HUES64 (cell line): ENCODE measurements around the gene SMG9. TPM values are rescaled to one million over a fixed set of nuclear protein-coding genes. Genes with fewer than 3 reads are reported as not detected.

ENCODE experiments used
- H3K27ac ChIP-seq: 2 replicates; pipeline ENCODE4 v1.7.0; 2013; ENCODE audit warnings: low read depth, low read length, inconsistent platforms
- H3K27me3 ChIP-seq: 2 replicates; pipeline ENCODE4 v1.6.1; 2013; ENCODE audit warnings: mild to moderate bottlenecking, low read length; ENCODE audit not compliant: insufficient read depth
- H3K36me3 ChIP-seq: 2 replicates; pipeline ENCODE4 v1.6.1; 2013; ENCODE audit warnings: mild to moderate bottlenecking, low read length; ENCODE audit not compliant: insufficient read depth
- H3K4me1 ChIP-seq: 2 replicates; pipeline ENCODE4 v1.6.1; 2013; ENCODE audit warnings: mild to moderate bottlenecking, low read length, moderate library complexity; ENCODE audit not compliant: insufficient read depth
- H3K4me3 ChIP-seq: 2 replicates; pipeline ENCODE4 v1.5.1; 2013; ENCODE audit warnings: mild to moderate bottlenecking, low read length, moderate library complexity
- H3K9ac ChIP-seq: 2 replicates; pipeline ENCODE4 v1.6.1; 2013; ENCODE audit warnings: mild to moderate bottlenecking, low read depth, low read length
- H3K9me3 ChIP-seq: 2 replicates; pipeline ENCODE4 v1.6.1; 2013; ENCODE audit warnings: low read depth, low read length; ENCODE audit not compliant: insufficient read depth
- WGBS: fragments of 150-250, 120-280 bp; methylation state at CpG from one replicate; pipeline ENCODE4 v1.1.7; 2013; ENCODE audit warnings: missing lambda C conversion rate; 5-methylcytosine and 5-hydroxymethylcytosine counted together
- polyA plus RNA-seq, 2 experiments: library from polyadenylated mRNA; stranded (reverse); fragments of 50-300 nt; gene quantifications; one replicate each; pipeline ENCODE4 v1.2.3, GENCODE V29; 2013

The SMG9 gene
- 21.4 TPM for polyA plus RNA-seq (2013, experiment 1 of 2)
- 22.1 TPM for polyA plus RNA-seq (2013, experiment 2 of 2)

DNA sequence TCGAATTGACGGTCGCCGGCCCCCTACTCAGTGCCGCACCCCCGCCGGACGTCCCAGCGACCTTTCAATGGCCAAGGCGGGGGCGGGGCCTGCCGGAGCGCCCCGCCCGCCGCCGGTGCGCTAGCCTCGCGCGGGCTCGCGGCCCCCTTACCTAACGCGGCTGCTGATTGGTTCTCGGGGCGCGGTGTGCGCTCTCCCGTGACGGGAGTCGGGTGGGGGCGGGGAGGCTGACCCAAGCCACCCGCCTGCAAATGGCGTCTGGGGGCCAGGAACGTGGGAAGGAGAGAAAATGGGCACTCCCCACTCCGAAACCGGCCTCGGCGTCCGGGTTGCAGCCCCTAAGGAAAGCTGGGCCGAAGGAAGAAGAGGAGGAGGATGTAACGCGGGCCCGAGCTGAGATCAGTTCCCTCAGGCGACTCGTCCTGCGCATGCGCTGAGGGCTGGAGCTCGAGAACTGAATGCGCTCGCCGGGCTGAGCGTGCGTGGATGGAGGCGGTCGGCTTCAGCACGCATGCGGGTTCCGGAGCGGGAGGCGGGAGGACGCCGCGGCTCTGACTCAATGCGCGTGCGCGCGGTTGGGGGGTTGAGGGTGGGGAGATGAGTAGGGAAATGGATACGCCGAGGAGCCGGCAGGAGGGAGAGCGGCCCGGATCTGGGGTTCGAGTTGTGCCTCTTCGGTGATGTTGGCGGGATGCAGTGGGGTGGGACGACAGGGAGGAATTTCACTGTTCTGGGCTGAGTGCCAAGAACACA is at the start of gene SMG9:
Gene SMG9 (minus strand): TSS at position 460 of the 753 bp plus-strand sequence. CDS start 4,221 bp downstream, outside the sequence.
- Histone ChIP-seq H3K4me1 (peaks cover 11% of the 10 kb centered on the region; the same call in 1 of the 2 replicates), H3K27me3 (no peaks in the 10 kb centered on the region), H3K36me3 (peaks cover 23% of the 10 kb centered on the region), H3K27ac (peak within 1 kb of the TSS; percentile 99), H3K9ac (peak within 1 kb of the TSS; percentile 96), H3K9me3 (no peaks in the 10 kb centered on the region), H3K4me3 (peak within 1 kb of the TSS; percentile 81)
- under 1% methylated on average over 79 of the region's 79 CpGs for WGBS

DNA sequence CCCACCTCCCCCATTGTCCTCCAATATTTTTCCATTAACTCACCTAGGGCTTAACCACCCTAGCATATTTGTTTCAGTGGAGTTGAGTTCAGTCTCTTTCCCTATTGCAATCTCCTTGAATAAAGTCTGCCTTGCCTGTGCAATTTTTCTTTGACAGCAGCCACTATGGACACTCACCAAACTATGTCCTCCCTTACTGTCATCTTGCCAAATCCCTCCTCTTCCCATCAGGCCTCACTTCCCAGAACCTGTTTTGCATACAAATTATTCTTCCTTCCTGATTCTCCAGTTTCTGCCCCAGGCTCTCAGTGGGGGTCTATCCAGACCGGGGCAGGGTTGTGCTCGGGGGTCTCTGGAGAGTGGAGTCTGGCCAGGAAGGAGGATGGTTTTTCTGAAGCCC is 49.7 kb upstream of the SMG9 start:
- no peaks in the 10 kb centered on the region for H3K9me3 ChIP-seq
- peaks cover 11% of the 10 kb centered on the region for H3K27me3 ChIP-seq
- H3K27ac ChIP-seq, result no peak overlapping the region
- WGBS, result 49% methylated on average over 2 of the region's 2 CpGs
- H3K4me3 ChIP-seq, result no peak overlapping the region
- H3K4me1 ChIP-seq, result no peaks in the 10 kb centered on the region
- H3K36me3 ChIP-seq, result no peaks in the 10 kb centered on the region
- no peak overlapping the region for H3K9ac ChIP-seq

GRCh38 chr19:43802216-43802951 is 47.6 kb upstream of the SMG9 start, which contains the start of gene LYPD5:
Gene LYPD5, minus strand, starts transcription at chr19:43802447. Its CDS starts 67 bp downstream, at chr19:43802380.
- no peak within 1 kb of the TSS for H3K9ac ChIP-seq
- H3K27me3 ChIP-seq, result peaks cover 32% of the 10 kb centered on the region
- H3K4me3 ChIP-seq, result no peak within 1 kb of the TSS
- no peaks in the 10 kb centered on the region for H3K36me3 ChIP-seq
- no peak within 1 kb of the TSS for H3K27ac ChIP-seq
- no peaks in the 10 kb centered on the region for H3K9me3 ChIP-seq
- WGBS, result 63% methylated on average over 12 of the region's 12 CpGs
- no peaks in the 10 kb centered on the region for H3K4me1 ChIP-seq

DNA sequence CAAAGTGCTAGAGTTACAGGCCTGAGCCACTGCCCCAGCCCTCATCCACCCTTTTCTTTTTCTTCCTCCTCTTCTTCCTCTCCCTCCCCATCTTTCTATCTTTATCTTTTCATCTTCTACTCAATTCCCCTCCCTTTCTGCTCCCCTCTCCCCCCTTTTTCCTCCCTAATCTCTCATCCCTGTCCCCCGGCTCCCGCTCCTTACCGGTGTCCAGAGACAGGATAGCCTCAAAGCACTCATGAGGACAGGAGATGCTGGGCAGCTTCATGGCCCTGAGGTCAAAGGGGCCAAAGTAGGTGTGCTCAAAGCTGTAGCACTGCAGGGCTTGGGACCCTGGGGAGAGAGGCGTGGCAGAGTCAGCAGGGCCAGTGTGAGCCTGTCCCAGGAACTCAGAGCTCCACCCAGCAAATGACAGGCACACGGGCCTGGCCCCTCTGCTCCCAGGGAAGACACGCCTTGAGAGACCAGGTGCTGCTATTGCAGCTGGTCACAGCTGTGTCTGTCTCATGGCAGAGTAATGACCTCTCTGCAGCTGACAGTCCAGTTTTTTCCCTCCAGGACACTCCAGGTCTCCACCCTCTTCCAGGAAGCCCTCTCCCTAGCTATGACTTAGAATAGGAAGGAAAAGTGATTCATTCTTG is 44.9 kb upstream of the SMG9 start:
- Histone ChIP-seq H3K27ac (no peak overlapping the region), H3K4me3 (peak overlapping the region; percentile 65; the same call in 1 of the 2 replicates), H3K9ac (no peak overlapping the region), H3K4me1 (no peaks in the 10 kb centered on the region), H3K36me3 (no peaks in the 10 kb centered on the region), H3K9me3 (no peaks in the 10 kb centered on the region), H3K27me3 (peaks cover 55% of the 10 kb centered on the region)
- 61% methylated on average over 6 of the region's 6 CpGs for WGBS

DNA sequence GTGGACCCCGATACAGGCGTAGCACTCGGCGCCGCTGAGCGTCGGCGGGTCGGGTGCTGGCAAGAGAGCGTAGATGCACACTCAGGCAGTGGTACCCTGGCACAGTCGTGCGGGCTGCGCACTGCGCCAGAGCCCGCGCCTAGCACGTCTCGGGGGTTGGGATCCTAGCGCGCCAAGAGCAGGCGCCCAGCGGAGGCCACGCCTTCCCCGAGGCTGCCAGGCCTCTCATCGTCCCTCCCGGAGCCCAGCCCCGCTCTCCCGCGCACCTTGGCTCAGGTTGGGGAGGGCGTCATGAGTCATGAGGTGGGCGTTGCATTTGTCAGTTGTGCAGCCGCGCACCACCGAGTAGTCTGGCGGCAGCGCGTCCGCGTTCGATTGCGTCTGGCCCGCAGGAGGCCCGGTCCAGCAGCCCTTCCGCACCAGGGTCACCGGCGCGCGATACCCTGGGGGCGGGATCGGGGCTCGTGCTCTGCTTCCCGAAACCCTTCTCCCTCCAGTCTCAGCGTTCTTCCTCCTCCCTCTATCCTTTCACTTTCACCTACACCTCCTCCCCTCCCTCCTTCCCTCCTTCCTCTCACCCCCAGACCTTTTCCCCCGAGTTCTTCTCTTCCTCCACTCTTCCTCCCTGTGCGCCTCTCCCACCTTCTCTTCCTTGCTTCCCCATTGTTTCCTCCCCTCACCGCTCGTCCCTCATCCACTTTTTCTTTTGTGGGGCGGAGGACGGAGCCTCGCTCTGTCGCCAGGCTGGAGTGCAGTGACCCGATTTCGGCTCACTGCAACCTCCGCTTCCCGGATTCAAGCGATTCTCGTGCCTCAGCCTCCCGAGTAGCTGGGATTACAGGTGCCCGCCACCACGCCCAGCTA is 44.0 kb upstream of the SMG9 start:
- WGBS, result 10% methylated on average over 70 of the region's 70 CpGs
- peaks cover 61% of the 10 kb centered on the region for H3K27me3 ChIP-seq
- H3K36me3 ChIP-seq, result no peaks in the 10 kb centered on the region

DNA sequence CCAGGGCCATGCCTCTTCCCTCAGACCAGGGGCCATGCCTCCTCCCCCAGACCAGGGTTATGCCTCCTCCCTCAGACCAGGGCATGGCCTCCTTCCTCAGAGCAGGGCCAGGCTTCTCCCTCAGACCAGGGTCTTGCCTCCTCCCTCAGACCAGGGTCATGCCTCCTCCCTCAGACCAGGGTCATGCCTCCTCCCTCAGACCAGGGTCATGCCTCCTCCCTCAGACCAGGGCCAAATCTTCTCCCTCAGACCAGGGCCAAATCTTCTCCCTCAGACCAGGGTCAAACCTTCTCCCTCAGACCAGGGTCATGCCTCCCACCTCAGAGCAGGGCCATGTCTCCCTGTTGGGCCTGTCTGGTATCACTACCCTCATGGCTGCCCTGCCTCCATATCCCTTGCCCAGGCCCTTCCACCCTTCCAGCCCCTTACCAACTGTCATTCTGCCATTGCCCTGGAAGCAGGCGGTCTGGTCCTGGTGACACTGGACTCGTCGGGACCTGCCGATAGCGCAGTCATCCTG is 43.3 kb upstream of the SMG9 start:
- H3K36me3 ChIP-seq, result no peaks in the 10 kb centered on the region
- H3K4me3 ChIP-seq, result peak overlapping the region; percentile 65
- H3K9ac ChIP-seq, result no peak overlapping the region
- H3K27ac ChIP-seq, result no peak overlapping the region
- H3K9me3 ChIP-seq, result no peaks in the 10 kb centered on the region
- WGBS, result 25% methylated on average over 5 of the region's 5 CpGs
- peaks cover 66% of the 10 kb centered on the region for H3K27me3 ChIP-seq
- H3K4me1 ChIP-seq, result no peaks in the 10 kb centered on the region

More for the DNA sequence above, 44.0 kb upstream of the SMG9 start:
- H3K9me3 ChIP-seq, result no peaks in the 10 kb centered on the region
- no peaks in the 10 kb centered on the region for H3K4me1 ChIP-seq
- no peak overlapping the region for H3K27ac ChIP-seq
- peak overlapping the region; percentile 65 for H3K4me3 ChIP-seq
- 0 out of 2 replicates have a peak overlapping the region, but pooled peaks have one; percentile 21 for H3K9ac ChIP-seq

DNA sequence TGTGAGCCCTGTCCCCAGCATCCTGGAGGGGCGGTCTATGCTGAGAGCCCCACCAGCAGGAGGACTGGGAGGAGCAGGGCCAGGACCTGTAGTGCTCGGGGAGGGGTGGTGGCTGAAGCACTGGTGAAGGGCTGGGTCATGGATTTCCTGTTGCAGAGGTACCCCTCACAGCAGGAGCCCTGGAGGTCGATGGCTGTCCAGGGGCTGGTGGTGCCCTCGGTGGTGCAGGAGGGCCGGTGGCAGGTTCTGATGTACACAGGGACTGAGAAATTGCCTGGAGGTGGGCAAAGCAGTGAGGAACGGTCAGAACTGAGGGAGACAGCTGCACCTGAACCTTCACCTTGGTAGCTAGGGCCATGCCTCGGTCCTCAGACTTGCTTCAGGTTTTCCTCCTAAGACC is 42.8 kb upstream of the SMG9 start:
- Histone ChIP-seq H3K4me1 (no peaks in the 10 kb centered on the region), H3K27ac (no peak overlapping the region), H3K9me3 (no peaks in the 10 kb centered on the region), H3K4me3 (no peak overlapping the region), H3K27me3 (peaks cover 68% of the 10 kb centered on the region), H3K36me3 (no peaks in the 10 kb centered on the region), H3K9ac (no peak overlapping the region)
- 75% methylated on average over 7 of the region's 7 CpGs for WGBS

GRCh38 chr19:43797118-43797517 is 42.4 kb upstream of the SMG9 start:
- Histone ChIP-seq H3K27me3 (peaks cover 68% of the 10 kb centered on the region), H3K4me3 (no peak overlapping the region), H3K9me3 (no peaks in the 10 kb centered on the region), H3K9ac (no peak overlapping the region), H3K4me1 (no peaks in the 10 kb centered on the region), H3K27ac (no peak overlapping the region), H3K36me3 (no peaks in the 10 kb centered on the region)
- WGBS, result 60% methylated on average over 5 of the region's 6 CpGs

DNA sequence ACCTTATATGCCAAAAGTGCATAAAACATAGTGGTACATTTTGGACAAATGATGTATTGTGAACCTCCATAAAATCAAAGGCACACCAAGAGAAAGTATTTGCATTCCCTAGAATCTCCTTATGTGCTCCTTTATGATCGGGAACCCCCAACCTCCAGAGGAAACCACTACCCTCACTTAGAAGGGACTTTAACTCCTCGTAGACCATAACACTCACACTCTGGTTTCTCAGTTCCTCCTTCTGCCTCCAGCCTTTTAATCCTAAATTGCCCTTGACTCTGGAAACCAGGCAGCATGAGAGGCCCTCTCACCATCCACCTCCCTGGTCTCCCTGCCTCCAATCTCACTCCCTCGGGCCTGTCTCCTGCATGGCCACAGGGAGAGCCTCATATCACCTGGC is 35.8 kb upstream of the SMG9 start:
- no peaks in the 10 kb centered on the region for H3K36me3 ChIP-seq
- peaks cover 18% of the 10 kb centered on the region for H3K27me3 ChIP-seq
- no peaks in the 10 kb centered on the region for H3K9me3 ChIP-seq
- no peak overlapping the region for H3K9ac ChIP-seq
- H3K4me3 ChIP-seq, result no peak overlapping the region
- no peaks in the 10 kb centered on the region for H3K4me1 ChIP-seq
- 47% methylated on average over 3 of the region's 3 CpGs for WGBS
- no peak overlapping the region for H3K27ac ChIP-seq

- H3K4me1 ChIP-seq, result no peaks in the 10 kb centered on the region
- WGBS, result 12% methylated on average over 3 of the region's 3 CpGs
- H3K27me3 ChIP-seq, result peaks cover 10% of the 10 kb centered on the region
- H3K4me3 ChIP-seq, result no peak overlapping the region
- H3K9me3 ChIP-seq, result no peaks in the 10 kb centered on the region
- H3K27ac ChIP-seq, result no peak overlapping the region
- H3K36me3 ChIP-seq, result no peaks in the 10 kb centered on the region
- H3K9ac ChIP-seq, result no peak overlapping the region
Measured at GRCh38 chr19:43789029-43789428, 34.3 kb upstream of the SMG9 start.
